Measurements from ENCODE around the gene E2F8. TPM values are rescaled to one million over a fixed set of nuclear protein-coding genes. Genes with fewer than 3 reads are reported as not detected.

Gene E2F8
- total RNA-seq, 2 donors from 2014 or later: 0.46 to 0.57 TPM

DNA sequence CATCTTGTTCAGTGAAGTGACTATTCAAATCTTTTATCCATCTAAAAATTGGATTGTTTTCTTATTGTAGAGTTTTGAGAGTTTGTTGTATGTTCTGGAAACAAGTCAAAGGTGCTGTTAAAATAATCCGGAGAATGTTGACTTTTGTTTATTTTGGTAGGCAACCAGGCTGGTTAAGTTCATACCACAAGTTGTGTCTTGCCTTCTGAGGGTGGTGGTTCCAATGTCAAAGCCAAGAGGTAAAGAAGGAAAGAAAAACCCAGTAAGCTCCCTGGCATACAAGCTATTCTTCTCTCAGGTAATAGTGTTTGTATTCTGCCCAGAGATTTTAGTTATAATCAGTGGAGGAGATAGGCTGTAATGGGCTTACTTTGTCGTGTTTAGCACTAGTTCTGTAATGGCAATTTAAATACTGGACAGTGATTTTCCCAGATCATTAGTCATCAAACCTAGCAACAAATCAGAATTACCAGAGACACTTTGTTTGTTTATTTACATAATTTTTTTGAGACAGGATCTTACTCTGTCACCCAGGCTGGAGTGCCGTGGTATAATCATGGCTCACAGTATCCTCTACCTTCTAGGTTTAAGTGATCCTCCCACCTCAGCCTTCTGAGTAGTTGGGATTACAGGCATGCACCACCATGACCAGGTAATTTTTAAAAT lies 23.9 kb downstream of the E2F8 start:
- Histone ChIP-seq H3K27me3 (replicated peaks; ENCODE audit: insufficient read depth) (peaks cover 2% of the 10 kb centered on the region), H3K9me3 (no peaks in the 10 kb centered on the region), H3K4me1 (replicated peaks) (no peaks in the 10 kb centered on the region), H3K4me3 (no peak overlapping the region), H3K27ac (no peak overlapping the region), H3K36me3 (no peaks in the 10 kb centered on the region)
- peak; percentile 52 for DNase-seq (ENCODE audit: low spot score)
- intact Hi-C loops (cut with DNase I): no loop called here
- TF ChIP-seq, protein P1, sequence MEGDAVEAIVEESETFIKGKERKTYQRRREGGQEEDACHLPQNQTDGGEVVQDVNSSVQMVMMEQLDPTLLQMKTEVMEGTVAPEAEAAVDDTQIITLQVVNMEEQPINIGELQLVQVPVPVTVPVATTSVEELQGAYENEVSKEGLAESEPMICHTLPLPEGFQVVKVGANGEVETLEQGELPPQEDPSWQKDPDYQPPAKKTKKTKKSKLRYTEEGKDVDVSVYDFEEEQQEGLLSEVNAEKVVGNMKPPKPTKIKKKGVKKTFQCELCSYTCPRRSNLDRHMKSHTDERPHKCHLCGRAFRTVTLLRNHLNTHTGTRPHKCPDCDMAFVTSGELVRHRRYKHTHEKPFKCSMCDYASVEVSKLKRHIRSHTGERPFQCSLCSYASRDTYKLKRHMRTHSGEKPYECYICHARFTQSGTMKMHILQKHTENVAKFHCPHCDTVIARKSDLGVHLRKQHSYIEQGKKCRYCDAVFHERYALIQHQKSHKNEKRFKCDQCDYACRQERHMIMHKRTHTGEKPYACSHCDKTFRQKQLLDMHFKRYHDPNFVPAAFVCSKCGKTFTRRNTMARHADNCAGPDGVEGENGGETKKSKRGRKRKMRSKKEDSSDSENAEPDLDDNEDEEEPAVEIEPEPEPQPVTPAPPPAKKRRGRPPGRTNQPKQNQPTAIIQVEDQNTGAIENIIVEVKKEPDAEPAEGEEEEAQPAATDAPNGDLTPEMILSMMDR (IDR thresholded peaks at IDR 0.05): no peak
- peak; percentile 75 for TF ChIP-seq POLR2AphosphoS5 (IDR thresholded peaks at IDR 0.05)
- 30% methylated on average over 3 of the region's 3 CpGs for WGBS

DNA sequence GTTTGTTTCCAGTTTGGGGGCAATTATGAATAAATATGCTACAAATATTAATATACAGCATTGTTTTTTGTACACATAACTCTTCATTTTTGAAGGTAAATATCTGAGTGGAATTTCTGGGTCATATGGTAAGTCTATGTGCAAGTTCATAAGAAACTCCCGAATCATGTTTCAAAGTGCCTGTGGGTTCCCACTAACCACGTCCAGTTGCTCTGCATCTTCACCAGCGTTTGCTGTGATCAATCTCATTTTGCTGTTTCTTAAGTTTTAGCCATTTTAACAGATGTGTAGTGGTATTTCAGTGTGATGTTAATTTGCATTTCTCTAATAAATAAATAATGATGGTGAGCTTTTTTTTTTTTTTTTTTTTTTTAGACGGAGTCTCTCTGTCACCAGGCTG lies 24.7 kb downstream of the E2F8 start:
- Histone ChIP-seq H3K4me1 (replicated peaks) (no peaks in the 10 kb centered on the region), H3K36me3 (no peaks in the 10 kb centered on the region), H3K4me3 (no peak overlapping the region), H3K27me3 (replicated peaks; ENCODE audit: insufficient read depth) (peaks cover 2% of the 10 kb centered on the region), H3K27ac (no peak overlapping the region), H3K9me3 (no peaks in the 10 kb centered on the region)
- intact Hi-C loops (cut with DNase I): no loop called here
- TF ChIP-seq POLR2AphosphoS5 (IDR thresholded peaks at IDR 0.05) (no peak), POLR2A (IDR thresholded peaks at IDR 0.05) (no peak)
- TF ChIP-seq, protein P1 (IDR thresholded peaks at IDR 0.05): no peak
- WGBS: 79% methylated on average over 4 of the region's 4 CpGs
- DNase-seq (ENCODE audit: low spot score): no peak

DNA sequence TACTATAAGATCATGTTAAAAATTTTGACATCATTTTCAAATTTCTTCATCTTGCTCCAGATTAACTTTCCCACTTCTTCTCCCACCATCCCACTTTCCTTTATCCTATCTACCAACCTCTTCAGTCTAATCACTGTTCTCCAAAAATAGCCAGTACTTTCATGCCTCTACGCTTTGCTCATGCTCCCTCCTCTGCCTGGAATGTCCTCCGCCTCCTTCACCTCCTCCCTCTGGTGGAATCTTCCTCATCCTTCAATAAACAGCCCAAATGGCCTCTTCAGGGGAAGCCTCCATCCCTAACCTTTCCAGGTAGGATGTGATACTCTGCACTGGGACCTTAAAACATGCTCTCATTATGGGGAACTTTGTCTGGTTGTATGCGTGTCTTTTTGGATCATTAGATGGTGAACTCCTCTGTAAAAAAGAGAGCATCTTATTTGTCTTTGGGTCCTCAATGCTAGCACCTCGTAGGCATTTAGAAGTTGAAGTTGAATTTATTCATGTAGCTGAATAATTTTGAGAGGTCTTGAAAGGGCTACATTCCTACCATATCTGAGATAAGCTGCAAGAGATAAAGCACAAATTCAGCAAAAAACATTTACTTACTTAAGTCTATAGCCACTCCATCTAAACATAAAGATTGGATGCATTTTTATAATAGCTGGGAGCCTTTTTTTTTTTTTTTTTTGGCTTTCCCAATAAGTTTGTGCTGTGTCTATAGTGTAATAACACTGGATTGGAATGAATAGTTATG lies 31.0 kb downstream of the E2F8 start:
- Histone ChIP-seq H3K36me3 (no peaks in the 10 kb centered on the region), H3K4me3 (no peak overlapping the region), H3K27ac (no peak overlapping the region), H3K27me3 (replicated peaks; ENCODE audit: insufficient read depth) (no peaks in the 10 kb centered on the region), H3K4me1 (replicated peaks) (no peaks in the 10 kb centered on the region), H3K9me3 (no peaks in the 10 kb centered on the region)
- intact Hi-C loops (cut with DNase I): no loop called here
- WGBS: 74% methylated on average over 4 of the region's 4 CpGs
- DNase-seq (ENCODE audit: low spot score): no peak
- TF ChIP-seq POLR2AphosphoS5 (IDR thresholded peaks at IDR 0.05): no peak
- TF ChIP-seq, protein P1 (IDR thresholded peaks at IDR 0.05): no peak
- no peak for TF ChIP-seq POLR2A (IDR thresholded peaks at IDR 0.05)

DNA sequence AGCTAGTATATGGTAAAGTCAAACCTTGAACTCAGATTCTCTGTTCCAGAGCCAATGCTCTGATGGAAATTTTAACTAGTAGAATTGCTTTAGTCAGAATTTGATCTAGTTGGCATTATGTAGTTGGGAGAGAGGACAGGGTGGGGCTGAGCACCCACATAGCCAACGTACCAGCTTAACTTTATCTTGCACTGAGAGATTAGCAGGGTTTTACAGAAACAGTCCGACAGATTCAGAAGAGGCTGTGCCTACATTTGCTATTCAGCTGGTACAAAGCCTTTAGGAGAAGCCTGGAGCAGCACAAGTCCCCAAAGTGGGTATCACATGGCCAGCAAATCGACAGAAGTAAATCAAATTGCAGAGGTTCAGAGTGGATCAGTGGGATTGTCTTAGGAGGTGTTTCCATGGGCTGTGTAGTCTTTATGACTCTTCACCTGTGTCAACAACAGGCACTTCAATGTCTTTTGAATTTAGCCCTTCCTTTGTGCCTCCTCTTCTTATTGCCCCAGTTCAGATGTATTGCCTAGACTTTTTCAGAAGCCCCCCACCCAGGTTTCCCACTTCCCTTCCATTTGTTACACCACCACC lies 31.7 kb downstream of the E2F8 start:
- no peaks in the 10 kb centered on the region for H3K4me1 ChIP-seq (replicated peaks)
- intact Hi-C loops (cut with DNase I): no loop called here
- WGBS: 49% methylated on average over 3 of the region's 3 CpGs

More for the DNA sequence above, 31.7 kb downstream of the E2F8 start:
- Histone ChIP-seq H3K9me3 (no peaks in the 10 kb centered on the region), H3K4me3 (no peak overlapping the region), H3K27ac (no peak overlapping the region), H3K27me3 (replicated peaks; ENCODE audit: insufficient read depth) (no peaks in the 10 kb centered on the region), H3K36me3 (no peaks in the 10 kb centered on the region)
- DNase-seq (ENCODE audit: low spot score): no peak
- TF ChIP-seq POLR2AphosphoS5 (IDR thresholded peaks at IDR 0.05) (no peak), POLR2A (IDR thresholded peaks at IDR 0.05) (no peak)
- TF ChIP-seq, protein P1 (IDR thresholded peaks at IDR 0.05): no peak

All from prostate gland (tissue), 2 donors.